HG03457 (cell line): ENCODE measurements around the gene COPG2.

Source experiments
- ATAC-seq: cut with Tn5 transposase; IDR thresholded peaks from one replicate; pipeline ENCODE4 v1.9.1; 2021; ENCODE audit warnings: moderate number of reproducible peaks; ENCODE audit not compliant: unreplicated experiment

Gene COPG2

DNA sequence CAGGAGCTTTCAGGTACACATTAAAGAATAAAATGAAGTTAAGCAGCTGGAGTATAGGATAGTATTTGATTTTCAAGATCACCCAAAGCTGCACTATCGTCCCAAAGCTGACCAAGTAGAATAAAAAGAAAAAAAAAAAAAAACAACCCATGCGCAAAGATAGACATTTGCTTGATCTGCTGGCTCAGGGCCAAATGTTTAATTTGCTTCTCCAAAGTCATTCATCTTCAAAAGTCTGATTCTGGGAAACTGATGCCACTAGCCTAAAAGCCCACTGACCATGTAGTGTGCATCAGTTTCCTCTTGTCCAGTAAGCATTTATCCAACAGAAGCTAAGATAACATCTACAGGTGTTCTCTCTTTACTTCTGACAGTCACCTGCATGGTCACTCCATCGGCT, 162.2 kb downstream of the COPG2 start:
- no peak for ATAC-seq

- no peak for ATAC-seq
These were observed 162.8 kb downstream of the COPG2 start for GRCh38 chr7:130505753-130506152.

- ATAC-seq, result no peak
These were observed 167.6 kb downstream of the COPG2 start for GRCh38 chr7:130500910-130501309.

DNA sequence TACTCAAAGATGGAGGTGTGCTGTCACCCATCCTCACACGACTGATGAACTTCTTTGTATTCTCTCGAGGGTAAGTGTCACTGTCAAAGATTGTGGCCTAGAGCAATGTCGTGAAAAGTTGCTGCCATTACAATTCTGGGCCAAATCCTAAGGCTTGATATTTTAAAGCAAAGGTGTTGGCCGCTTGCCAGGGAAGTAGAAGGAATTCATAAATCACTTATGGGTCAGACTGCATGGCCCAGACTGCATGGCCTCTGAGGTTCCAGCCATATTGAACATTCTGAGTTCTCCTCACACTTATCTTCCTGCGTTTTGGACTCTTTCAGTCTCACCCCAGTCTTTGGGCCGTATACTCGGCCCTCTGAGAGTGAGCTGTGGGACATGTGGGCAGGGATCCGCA, 168.1 kb downstream of the COPG2 start:
- no peak for ATAC-seq

- no peak for ATAC-seq
These were observed 174.1 kb downstream of the COPG2 start for GRCh38 chr7:130494431-130494858.

GRCh38 chr7:130493275-130493873, 175.2 kb downstream of the COPG2 start:
- ATAC-seq, result no peak

GRCh38 chr7:130492523-130493274, 175.8 kb downstream of the COPG2 start:
- no peak for ATAC-seq

DNA sequence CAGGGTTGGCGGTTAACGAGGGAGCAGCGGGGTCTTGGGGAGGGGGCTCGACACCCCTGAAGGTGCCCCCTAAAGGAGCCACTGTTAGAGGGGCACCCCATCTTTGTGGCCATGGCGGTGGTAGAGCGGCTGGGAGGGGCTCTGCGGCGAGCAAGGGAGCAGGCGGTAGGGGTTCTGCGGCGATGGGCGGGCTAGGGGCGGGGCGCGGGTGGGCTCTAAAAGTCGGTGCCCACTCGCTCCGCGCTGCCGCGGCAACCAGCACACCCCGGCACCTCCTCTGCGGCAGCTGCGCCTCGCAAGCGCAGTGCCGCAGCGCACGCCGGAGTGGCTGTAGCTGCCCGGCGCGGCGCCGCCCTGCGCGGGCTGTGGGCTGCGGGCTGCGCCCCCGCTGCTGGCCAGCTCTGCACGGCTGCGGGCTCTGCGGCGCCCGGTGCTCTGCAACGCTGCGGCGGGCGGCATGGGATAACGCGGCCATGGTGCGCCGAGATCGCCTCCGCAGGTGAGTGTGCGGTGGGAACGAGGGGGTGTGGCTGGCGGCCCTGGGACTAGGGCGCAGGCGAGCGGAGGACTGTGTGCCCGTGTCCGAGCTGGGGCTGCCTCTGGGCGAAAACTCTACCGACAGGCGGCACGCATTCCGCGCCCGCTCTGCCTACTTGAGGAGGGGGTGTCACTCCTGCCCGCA, 176.6 kb downstream of the COPG2 start, which contains the start of gene MEST:
TSS of gene MEST (plus strand) at position 245 of the 682 bp plus-strand sequence. CDS start at position 474, 229 bp downstream.
- no peak for ATAC-seq

GRCh38 chr7:130490888-130491804, 177.4 kb downstream of the COPG2 start:
- ATAC-seq, result no peak

DNA sequence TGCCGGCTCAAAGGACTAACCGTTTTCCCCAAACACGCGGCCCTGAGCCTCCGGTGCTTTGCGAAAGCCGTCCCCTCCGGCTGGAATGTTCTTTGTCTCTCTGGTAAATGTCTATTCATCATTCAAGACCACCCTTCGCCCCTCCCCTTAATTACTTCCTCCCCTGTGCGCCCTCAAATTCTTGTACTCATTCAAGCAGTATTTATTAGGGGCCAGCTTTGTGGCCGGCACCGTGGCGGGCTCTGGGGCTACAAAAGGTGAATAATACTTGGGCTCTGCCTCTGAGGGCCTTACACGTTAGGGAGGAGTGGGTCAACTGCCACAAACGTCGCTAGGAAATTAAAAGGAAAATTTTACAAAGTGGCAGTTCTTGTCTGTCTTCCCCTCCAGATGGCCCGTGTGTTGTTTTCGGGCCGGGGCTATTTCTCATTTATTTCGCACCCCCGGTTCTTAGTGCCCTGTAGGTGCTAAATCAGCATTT, 178.2 kb downstream of the COPG2 start:
- no peak for ATAC-seq

- no peak for ATAC-seq
These were observed 179.2 kb downstream of the COPG2 start for GRCh38 chr7:130489140-130489983.

GRCh38 chr7:130488392-130489139, 180.0 kb downstream of the COPG2 start:
- no peak for ATAC-seq

DNA sequence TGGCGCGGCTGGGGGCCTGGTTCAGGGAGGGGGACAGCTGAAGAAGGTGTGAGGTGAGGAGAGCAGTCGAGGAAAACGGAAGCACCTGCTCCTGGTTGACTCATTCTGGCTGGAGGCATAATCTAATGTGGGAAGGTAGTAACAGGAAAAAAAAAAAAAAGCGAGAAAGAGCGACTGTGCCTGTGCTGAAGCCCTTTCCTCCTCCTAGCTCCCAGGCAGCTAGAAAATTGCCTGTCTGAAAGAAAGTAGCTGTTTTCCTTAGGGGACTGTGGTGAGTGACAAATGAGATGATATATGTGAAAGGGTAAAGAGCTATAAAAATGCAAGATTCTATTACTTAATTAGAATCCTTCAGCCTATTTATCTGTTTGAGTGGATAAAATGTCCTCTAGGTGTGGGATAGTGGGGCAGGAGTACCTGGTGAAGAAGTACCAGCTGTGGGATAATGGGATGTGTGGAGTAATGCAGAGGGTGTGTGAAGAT, 181.6 kb downstream of the COPG2 start:
- no peak for ATAC-seq

DNA sequence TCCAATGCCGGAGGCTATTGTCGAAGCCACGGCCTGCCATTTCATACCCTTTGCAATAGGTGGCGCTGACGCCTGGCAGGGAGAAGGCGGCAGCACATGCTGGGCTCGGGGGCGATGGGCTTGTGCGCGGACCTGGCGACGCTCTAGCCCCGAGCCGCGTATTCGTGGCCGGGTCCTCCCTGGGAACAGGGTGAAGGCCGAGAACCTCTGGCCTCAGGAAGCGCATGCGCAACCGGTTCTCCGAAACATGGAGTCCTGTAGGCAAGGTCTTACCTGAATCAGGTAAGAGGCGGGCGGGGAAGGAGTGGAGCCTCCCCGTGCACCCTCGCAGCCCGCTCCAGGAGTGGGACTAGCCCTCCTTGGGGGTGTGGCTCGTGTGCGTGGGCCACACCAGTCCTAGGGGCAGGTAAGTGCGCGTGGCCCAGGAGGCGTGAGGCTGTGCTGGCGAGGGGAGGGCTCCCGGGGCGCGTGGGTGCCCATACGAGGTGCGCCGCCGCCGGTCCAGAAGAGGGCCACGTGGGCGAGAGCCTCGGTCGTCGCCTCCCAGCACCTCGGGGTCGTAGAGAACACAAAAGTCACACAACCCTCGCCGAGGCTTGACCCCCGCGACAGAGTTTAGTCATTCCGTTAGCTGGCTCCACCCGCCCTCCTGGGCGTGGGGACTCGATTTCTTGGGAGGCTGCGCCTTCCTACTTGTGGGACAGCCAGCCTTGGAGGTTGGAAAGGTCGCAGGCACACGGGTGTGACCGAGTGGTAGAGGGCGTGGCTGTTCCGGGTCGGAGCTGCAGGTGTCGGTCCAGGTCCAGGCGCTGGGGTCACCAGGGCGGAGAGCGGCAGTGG, 182.2 kb downstream of the COPG2 start:
- ATAC-seq, result no peak

DNA sequence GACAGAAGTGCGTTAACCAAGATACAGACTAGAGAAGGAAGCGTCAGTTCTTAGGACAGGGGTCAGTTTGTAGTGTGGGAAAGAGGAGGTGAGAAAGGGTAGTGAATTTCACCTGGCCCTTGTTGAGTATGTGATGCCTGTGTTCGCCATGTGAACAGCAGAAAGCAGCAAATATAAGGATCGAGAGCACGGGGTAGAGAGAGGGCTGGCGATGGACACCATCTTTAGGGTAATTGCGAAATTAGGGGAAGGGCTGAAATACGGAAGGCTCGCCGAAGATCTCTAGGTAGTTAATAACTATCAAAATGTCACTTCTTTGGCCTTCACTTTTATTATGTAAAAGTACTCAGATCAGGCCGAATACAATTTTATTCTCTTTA, 182.8 kb downstream of the COPG2 start:
- no peak for ATAC-seq

- ATAC-seq, result no peak
These were observed 185.5 kb downstream of the COPG2 start for GRCh38 chr7:130483031-130483430.

GRCh38 chr7:130481898-130482297, 186.7 kb downstream of the COPG2 start:
- ATAC-seq, result no peak
